Right atrium auricular region (tissue), 2 donors: ENCODE results near the gene PRL. TPM values are rescaled to one million over a fixed set of nuclear protein-coding genes. Genes with fewer than 3 reads are reported as not detected.

Experiments used
- DNase-seq: peaks from one replicate; pipeline ENCODE4 v3.0.0-alpha.2; 2019; ENCODE audit warnings: low spot score
- H3K27ac ChIP-seq, 2 donors: fragments of 200-600 bp; sonication (generic); 1 replicate in 1 of 2; 2 replicates in 1 of 2; pipeline ENCODE4 v1.5.1; 2016 to 2019
- H3K27me3 ChIP-seq, 2 donors: fragments of 200-600 bp; sonication (generic); one replicate each; pipeline versions ENCODE4 v1.5.1 to v1.6.0; 2017 to 2019
- H3K36me3 ChIP-seq: fragments of 200-600 bp; sonication (generic); one replicate; pipeline ENCODE4 v1.5.1; 2016
- H3K4me1 ChIP-seq, 2 donors: fragments of 200-600 bp; sonication (generic); one replicate each; pipeline versions ENCODE4 v1.5.1 to v1.6.0; 2017 to 2019
- H3K4me3 ChIP-seq, 2 donors: fragments of 200-600 bp; sonication (generic); 1 replicate in 1 of 2; 2 replicates in 1 of 2; pipeline ENCODE4 v1.5.1; 2017 to 2019; ENCODE audit warnings: mild to moderate bottlenecking in 1 of 2, moderate library complexity in 1 of 2
- H3K9me3 ChIP-seq, 2 donors: fragments of 200-600 bp; sonication (generic); one replicate each; pipeline ENCODE4 v1.5.1; 2019
- CTCF ChIP-seq, 2 donors: fragments of 200-600 bp; sonication (generic); IDR thresholded peaks; one replicate each; pipeline ENCODE4 v1.5.1; 2019; ENCODE audit warnings: antibody characterized with exemption in 2 of 2
- total RNA-seq, 2 donors: library from RNA; depleted of rRNA; stranded (reverse); fragments of >200 nt; gene quantifications; one replicate each; pipeline ENCODE4 v1.1.0, GENCODE V29; 2016

The PRL gene
- total RNA-seq, 2 donors from 2014 or later: not detected

- no peaks in the 10 kb centered on the region for H3K9me3 ChIP-seq
- no peak for TF ChIP-seq CTCF (IDR thresholded peaks at IDR 0.05)
Measured at GRCh38 chr6:22330941-22331340, 34.1 kb upstream of the PRL start.

GRCh38 chr6:22328474-22328873 lies 31.6 kb upstream of the PRL start:
- H3K27ac ChIP-seq: no peak overlapping the region
- no peaks in the 10 kb centered on the region for H3K36me3 ChIP-seq
- H3K27me3 ChIP-seq: no peaks in the 10 kb centered on the region
- H3K4me3 ChIP-seq: no peak overlapping the region
- no peak for TF ChIP-seq CTCF (IDR thresholded peaks at IDR 0.05)
- DNase-seq: no peak
- H3K4me1 ChIP-seq: no peaks in the 10 kb centered on the region
- no peaks in the 10 kb centered on the region for H3K9me3 ChIP-seq

More at GRCh38 chr6:22330941-22331340, 34.1 kb upstream of the PRL start:
- DNase-seq: no peak
- Histone ChIP-seq H3K27me3 (no peaks in the 10 kb centered on the region), H3K36me3 (no peaks in the 10 kb centered on the region), H3K4me3 (no peak overlapping the region), H3K4me1 (no peaks in the 10 kb centered on the region), H3K27ac (no peak overlapping the region)

- H3K27ac ChIP-seq: no peak overlapping the region
Measured at GRCh38 chr6:22327881-22328280, 31.0 kb upstream of the PRL start.

GRCh38 chr6:22326500-22326899 lies 29.7 kb upstream of the PRL start:
- Histone ChIP-seq H3K27ac (no peak overlapping the region), H3K27me3 (no peaks in the 10 kb centered on the region), H3K9me3 (no peaks in the 10 kb centered on the region), H3K36me3 (no peaks in the 10 kb centered on the region), H3K4me1 (no peaks in the 10 kb centered on the region), H3K4me3 (no peak overlapping the region)
- no peak for TF ChIP-seq CTCF (IDR thresholded peaks at IDR 0.05)
- DNase-seq: no peak

More at GRCh38 chr6:22327881-22328280, 31.0 kb upstream of the PRL start:
- Histone ChIP-seq H3K9me3 (no peaks in the 10 kb centered on the region), H3K4me1 (no peaks in the 10 kb centered on the region), H3K27me3 (no peaks in the 10 kb centered on the region), H3K4me3 (no peak overlapping the region), H3K36me3 (no peaks in the 10 kb centered on the region)
- DNase-seq: no peak
- no peak for TF ChIP-seq CTCF (IDR thresholded peaks at IDR 0.05)

- H3K36me3 ChIP-seq: no peaks in the 10 kb centered on the region
- H3K27me3 ChIP-seq: no peaks in the 10 kb centered on the region
- no peak for DNase-seq
- no peaks in the 10 kb centered on the region for H3K9me3 ChIP-seq
- H3K27ac ChIP-seq: no peak overlapping the region
- no peaks in the 10 kb centered on the region for H3K4me1 ChIP-seq
- no peak for TF ChIP-seq CTCF (IDR thresholded peaks at IDR 0.05)
- no peak overlapping the region for H3K4me3 ChIP-seq
Measured at GRCh38 chr6:22325481-22325880, 28.6 kb upstream of the PRL start.

- Histone ChIP-seq H3K4me1 (no peaks in the 10 kb centered on the region), H3K27ac (no peak overlapping the region), H3K9me3 (no peaks in the 10 kb centered on the region), H3K36me3 (no peaks in the 10 kb centered on the region), H3K27me3 (no peaks in the 10 kb centered on the region), H3K4me3 (no peak overlapping the region)
- TF ChIP-seq CTCF (IDR thresholded peaks at IDR 0.05): no peak
- DNase-seq: no peak
Measured at GRCh38 chr6:22323848-22324247, 27.0 kb upstream of the PRL start.
